Mucosa of descending colon (tissue), 3 donors: ENCODE results near the gene C1QTNF8. TPM values are rescaled to one million over a fixed set of nuclear protein-coding genes. Genes with fewer than 3 reads are reported as not detected.

Experiments
- ATAC-seq: fragments of 200-7000 bp; cut with Tn5 transposase; one replicate; pipeline ENCODE4 v1.9.1; 2020; ENCODE audit warnings: mild to moderate bottlenecking, moderate library complexity
- DNase-seq, 3 donors: peaks; one replicate each; pipeline ENCODE4 v3.0.0-alpha.2; 2020
- H3K36me3 ChIP-seq: fragments of 200-600 bp; one replicate; pipeline ENCODE4 v1.8.0; 2021; ENCODE audit warnings: low read depth, mild to moderate bottlenecking
- H3K4me1 ChIP-seq: fragments of 200-600 bp; one replicate; pipeline ENCODE4 v1.8.0; 2021; ENCODE audit warnings: low read depth, mild to moderate bottlenecking
- H3K4me3 ChIP-seq: fragments of 200-600 bp; one replicate; pipeline ENCODE4 v1.8.0; 2021; ENCODE audit warnings: mild to moderate bottlenecking
- H3K9me3 ChIP-seq: fragments of 200-600 bp; one replicate; pipeline ENCODE4 v1.8.0; 2021; ENCODE audit warnings: mild to moderate bottlenecking
- intact Hi-C, 2 donors: fragments of 100-400 bp; cut with DNase I in 1 of 2; cut with micrococcal nuclease in 1 of 2; formaldehyde crosslinking; loops; one replicate each; pipeline versions ENCODE4 v1.11.0 to v1.11.1; 2022; cut with DNase I, micrococcal nuclease
- total RNA-seq, 3 donors: library from RNA; stranded (reverse); fragmentation: NEBNext Ultra II Directional in 2 of 3; extraction: Animal tissue kit (Norgen Biotek cat#: 25700) in 2 of 3; gene quantifications; one replicate each; pipeline versions ENCODE4 v1.2.1 to v1.2.4, GENCODE V29; 2021 to 2023
- TF ChIP-seq, protein P1 (sequence below): fragments of 200-600 bp; IDR thresholded peaks from one replicate; pipeline ENCODE4 v1.8.0; 2022; ENCODE audit warnings: antibody characterized with exemption, mild to moderate bottlenecking
- donor health status: DM: no; HTN: no; CAD: no; lungs with moderate emphysema.
- donor health status: DM: no; HTN: no; CAD: no.
- donor health status: DM: no; HTN: yes; CAD: no.

The C1QTNF8 gene
- total RNA-seq, 3 donors from 2014 or later = not detected

DNA sequence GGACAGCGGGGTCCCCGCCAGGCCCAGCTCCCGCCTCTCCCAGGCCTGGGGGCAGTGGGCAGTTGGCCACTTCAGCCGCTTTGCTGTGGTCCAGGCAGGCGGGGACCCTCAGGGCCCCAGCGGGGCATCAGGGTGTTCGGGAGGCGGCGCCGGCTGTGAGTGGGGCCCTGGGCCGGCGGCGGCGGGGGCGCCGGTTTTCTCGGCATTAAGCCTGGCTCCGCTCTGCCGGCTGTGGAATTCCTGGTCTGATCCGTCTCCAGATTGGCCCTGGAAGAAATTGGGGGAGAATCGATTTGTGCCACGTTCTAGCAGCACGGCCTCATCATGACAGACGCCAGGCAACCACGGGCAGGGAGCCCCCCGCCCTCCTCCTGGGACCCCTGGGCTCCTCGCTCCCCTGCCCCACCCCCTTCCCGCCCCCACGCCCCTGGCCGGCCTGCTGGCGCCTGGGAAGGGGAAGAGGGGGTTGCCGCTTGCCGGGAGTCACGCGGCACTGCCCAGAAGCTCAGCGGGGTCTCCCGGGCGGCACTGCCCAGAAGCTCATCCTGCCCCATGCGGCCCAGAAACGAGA is 52.1 kb downstream of the C1QTNF8 start:
- no peaks in the 10 kb centered on the region for H3K4me1 ChIP-seq
- ATAC-seq (no peak), DNase-seq (no peak)
- intact Hi-C loops = no loop called here
- H3K9me3 ChIP-seq = no peaks in the 10 kb centered on the region
- no peak overlapping the region for H3K4me3 ChIP-seq
- no peaks in the 10 kb centered on the region for H3K36me3 ChIP-seq
- TF ChIP-seq, protein P1, sequence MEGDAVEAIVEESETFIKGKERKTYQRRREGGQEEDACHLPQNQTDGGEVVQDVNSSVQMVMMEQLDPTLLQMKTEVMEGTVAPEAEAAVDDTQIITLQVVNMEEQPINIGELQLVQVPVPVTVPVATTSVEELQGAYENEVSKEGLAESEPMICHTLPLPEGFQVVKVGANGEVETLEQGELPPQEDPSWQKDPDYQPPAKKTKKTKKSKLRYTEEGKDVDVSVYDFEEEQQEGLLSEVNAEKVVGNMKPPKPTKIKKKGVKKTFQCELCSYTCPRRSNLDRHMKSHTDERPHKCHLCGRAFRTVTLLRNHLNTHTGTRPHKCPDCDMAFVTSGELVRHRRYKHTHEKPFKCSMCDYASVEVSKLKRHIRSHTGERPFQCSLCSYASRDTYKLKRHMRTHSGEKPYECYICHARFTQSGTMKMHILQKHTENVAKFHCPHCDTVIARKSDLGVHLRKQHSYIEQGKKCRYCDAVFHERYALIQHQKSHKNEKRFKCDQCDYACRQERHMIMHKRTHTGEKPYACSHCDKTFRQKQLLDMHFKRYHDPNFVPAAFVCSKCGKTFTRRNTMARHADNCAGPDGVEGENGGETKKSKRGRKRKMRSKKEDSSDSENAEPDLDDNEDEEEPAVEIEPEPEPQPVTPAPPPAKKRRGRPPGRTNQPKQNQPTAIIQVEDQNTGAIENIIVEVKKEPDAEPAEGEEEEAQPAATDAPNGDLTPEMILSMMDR = no peak

DNA sequence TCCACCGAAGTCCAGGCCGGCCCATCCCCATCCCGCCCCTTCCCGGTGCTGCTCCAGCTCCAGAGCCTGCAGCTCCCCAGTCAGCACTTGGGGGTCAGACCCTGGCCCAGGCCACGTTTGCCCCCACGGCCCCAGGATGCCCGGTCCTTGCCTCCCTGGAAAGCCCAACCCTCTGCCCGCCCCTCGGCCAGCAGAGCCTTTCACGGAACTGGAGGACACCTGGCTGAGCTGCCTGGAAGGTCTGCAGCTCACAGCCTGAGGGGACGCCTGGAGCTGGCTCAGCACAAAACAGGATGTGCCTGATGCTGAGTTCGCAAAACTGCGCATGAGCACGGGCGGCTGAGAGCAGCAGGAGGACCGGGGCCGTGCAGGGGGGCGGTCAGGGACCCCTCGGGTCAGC is 53.2 kb downstream of the C1QTNF8 start:
- H3K4me1 ChIP-seq = no peaks in the 10 kb centered on the region
- no peaks in the 10 kb centered on the region for H3K9me3 ChIP-seq
- intact Hi-C loops = no loop called here
- H3K36me3 ChIP-seq = no peaks in the 10 kb centered on the region
- no peak overlapping the region for H3K4me3 ChIP-seq
- DNase-seq = no peak
- no peak for ATAC-seq
- TF ChIP-seq, protein P1 = no peak

DNA sequence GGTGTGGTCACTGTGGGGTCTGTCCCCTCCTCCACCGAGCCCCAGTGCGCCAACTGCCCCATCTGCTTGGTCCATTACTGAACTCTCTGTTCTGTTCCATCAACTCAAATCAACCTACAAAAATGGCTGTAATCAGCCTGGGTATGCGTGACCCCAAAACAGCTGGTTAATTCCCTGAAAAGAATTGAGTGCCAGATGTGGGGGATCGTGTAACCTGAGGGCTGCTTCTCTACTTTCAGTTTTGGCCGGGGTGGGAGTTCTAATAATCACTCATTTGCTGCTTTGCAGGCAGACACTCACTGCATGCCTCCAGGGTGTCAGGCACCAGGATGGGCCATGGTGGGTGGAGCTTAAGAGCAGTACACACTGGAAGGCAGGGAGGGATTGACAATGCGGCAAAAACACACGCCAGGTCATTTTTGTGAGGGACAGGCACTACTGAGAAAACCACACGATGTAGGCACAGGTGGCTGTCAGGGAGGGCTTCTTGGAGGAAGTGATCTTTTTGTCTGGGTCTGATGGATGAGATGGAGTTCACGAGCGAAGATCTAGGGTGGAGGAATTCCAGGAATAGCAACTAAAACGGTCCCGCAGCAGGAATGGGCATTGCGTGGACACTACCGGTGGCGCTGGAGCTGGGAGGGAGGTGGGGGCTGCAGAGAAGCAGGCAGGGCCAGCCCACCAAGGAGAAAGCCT is 53.8 kb downstream of the C1QTNF8 start:
- ATAC-seq (no peak), DNase-seq (no peak)
- Histone ChIP-seq H3K4me3 (no peak overlapping the region), H3K9me3 (no peaks in the 10 kb centered on the region), H3K36me3 (no peaks in the 10 kb centered on the region), H3K4me1 (no peaks in the 10 kb centered on the region)
- TF ChIP-seq, protein P1 = no peak
- intact Hi-C loops = no loop called here

DNA sequence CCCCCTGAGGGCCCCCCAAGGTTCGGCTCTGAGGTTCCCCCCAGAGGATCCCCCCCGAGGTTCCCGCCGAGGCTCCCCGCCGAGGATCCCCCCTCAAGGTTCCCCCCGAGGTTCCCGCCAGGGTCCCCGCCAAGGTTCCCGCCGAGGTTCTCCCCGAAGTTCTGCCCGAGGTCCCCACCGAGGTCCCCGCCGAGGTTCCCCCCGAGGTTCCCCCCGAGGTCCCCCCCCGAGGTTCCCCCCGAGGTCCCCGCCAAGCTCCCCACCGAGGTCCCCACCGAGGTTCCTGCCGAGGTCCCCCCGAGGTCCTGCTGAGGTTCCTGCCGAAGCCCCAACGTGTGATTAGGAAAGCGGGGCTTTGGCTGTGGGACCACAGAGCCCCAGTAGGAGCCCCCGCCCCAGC is 55.7 kb downstream of the C1QTNF8 start:
- Histone ChIP-seq H3K4me3 (no peak overlapping the region), H3K9me3 (no peaks in the 10 kb centered on the region), H3K36me3 (no peaks in the 10 kb centered on the region), H3K4me1 (no peaks in the 10 kb centered on the region)
- intact Hi-C loops = no loop called here
- TF ChIP-seq, protein P1 = no peak
- no peak for ATAC-seq
- no peak for DNase-seq

DNA sequence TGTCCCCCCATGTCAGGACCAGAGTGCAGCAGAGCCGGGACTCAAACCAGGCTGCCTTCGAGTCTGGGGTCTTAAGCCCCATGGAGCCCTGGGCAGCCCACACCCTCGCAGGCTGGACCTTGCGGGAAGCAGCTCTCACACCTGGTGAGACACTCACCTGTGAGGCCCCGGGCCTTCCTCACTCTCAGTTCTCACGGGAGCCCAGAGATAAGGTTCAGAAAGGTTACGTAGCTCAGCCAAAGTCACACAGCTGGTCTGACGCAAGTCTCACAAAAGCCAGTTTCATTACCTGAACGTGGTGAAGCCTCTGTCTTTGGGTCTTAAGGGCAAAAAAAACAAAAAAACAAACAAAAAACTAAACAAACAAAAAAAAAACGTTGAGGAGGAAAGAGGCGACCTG is 56.3 kb downstream of the C1QTNF8 start:
- no peak for DNase-seq
- intact Hi-C loops = no loop called here
- no peaks in the 10 kb centered on the region for H3K9me3 ChIP-seq
- TF ChIP-seq, protein P1 = no peak
- H3K36me3 ChIP-seq = no peaks in the 10 kb centered on the region
- ATAC-seq = no peak
- no peak overlapping the region for H3K4me3 ChIP-seq
- H3K4me1 ChIP-seq = no peaks in the 10 kb centered on the region
